ENCODE data around the gene C12orf43.
"Not testable (repeated sequence)": the region's sequence is repeated elsewhere in the genome, so short reads cannot be mapped to it uniquely, and the experiment has no call there.

Gene C12orf43

GRCh38 chr12:121060149-121061001 lies 44.1 kb upstream of the C12orf43 start:
- FAIRE-seq (no peak), DNase-seq (ENCODE audit: insufficient read length, low spot score) (no peak)
- TF ChIP-seq CTCF (IDR thresholded peaks at IDR 0.05; ENCODE audit: insufficient read depth, missing control alignments) = peak; percentile 37

GRCh38 chr12:121059031-121059898 lies 43.0 kb upstream of the C12orf43 start:
- no peak for TF ChIP-seq CTCF (IDR thresholded peaks at IDR 0.05; ENCODE audit: insufficient read depth, missing control alignments)
- FAIRE-seq (no peak), DNase-seq (ENCODE audit: insufficient read length, low spot score) (no peak)

GRCh38 chr12:121057794-121058193 lies 41.5 kb upstream of the C12orf43 start:
- no peak for FAIRE-seq
- TF ChIP-seq CTCF (IDR thresholded peaks at IDR 0.05; ENCODE audit: insufficient read depth, missing control alignments) = no peak

GRCh38 chr12:121053706-121054105 lies 37.4 kb upstream of the C12orf43 start:
- no peak for TF ChIP-seq CTCF (IDR thresholded peaks at IDR 0.05; ENCODE audit: insufficient read depth, missing control alignments)
- FAIRE-seq = no peak
- DNase-seq (ENCODE audit: insufficient read length, low spot score) = no peak

More at GRCh38 chr12:121057794-121058193, 41.5 kb upstream of the C12orf43 start:
- no peak for DNase-seq (ENCODE audit: insufficient read length, low spot score)

GRCh38 chr12:121050725-121051124 lies 34.4 kb upstream of the C12orf43 start:
- TF ChIP-seq CTCF (IDR thresholded peaks at IDR 0.05; ENCODE audit: insufficient read depth, missing control alignments) = no peak
- DNase-seq (ENCODE audit: insufficient read length, low spot score) (no peak), FAIRE-seq (no peak)

GRCh38 chr12:121048442-121048841 lies 32.2 kb upstream of the C12orf43 start:
- DNase-seq (ENCODE audit: insufficient read length, low spot score) (no peak), FAIRE-seq (no peak)
- no peak for TF ChIP-seq CTCF (IDR thresholded peaks at IDR 0.05; ENCODE audit: insufficient read depth, missing control alignments)

GRCh38 chr12:121047400-121047799 lies 31.1 kb upstream of the C12orf43 start:
- not testable (repeated sequence) for FAIRE-seq; DNase-seq (ENCODE audit: insufficient read length, low spot score)
